Activated naive CD4-positive, alpha-beta T cell (primary cell): ENCODE results near the gene XYLT2.
A peak's percentile ranks its signal among the peaks of the same experiment; 100 is the strongest.
"Not testable (repeated sequence)": the region's sequence is repeated elsewhere in the genome, so short reads cannot be mapped to it uniquely, and the experiment has no call there.

Experiments
- DNase-seq, 4 experiments: peaks; one replicate each; lab custom pipeline; 2025; lab: John Stamatoyannopoulos, UW

XYLT2 gene

GRCh38 chr17:50345432-50346312 lies at the start of gene XYLT2:
TSS of gene XYLT2 (plus strand) at chr17:50346126. CDS start at chr17:50346141, 15 bp downstream.
- peak; percentile 69 to 96 (median 80) for DNase-seq

DNA sequence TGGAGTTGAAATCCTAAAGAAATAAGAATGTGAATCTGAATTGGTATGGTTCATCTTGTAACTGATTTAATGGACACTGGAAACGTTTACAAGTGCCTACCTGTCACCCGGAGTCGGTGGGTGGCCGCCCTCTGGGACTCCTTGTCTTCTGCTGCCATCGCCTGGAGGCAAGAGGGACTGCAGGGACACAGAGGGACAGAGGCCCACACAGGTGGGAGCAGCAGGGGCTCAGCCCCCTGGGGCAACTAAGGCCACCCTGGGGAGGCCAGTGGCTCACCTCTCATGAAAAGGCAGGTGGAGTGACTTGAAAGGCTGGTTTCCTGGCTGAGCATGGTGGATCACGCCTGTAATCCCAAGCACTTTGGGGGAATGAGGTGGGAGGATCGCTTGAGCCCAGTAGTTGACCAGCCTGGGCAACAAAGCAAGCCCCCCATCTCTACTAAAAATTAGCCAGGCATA lies 48.5 kb upstream of the XYLT2 start:
- DNase-seq: peak; percentile 17 to 69 (median 57)

DNA sequence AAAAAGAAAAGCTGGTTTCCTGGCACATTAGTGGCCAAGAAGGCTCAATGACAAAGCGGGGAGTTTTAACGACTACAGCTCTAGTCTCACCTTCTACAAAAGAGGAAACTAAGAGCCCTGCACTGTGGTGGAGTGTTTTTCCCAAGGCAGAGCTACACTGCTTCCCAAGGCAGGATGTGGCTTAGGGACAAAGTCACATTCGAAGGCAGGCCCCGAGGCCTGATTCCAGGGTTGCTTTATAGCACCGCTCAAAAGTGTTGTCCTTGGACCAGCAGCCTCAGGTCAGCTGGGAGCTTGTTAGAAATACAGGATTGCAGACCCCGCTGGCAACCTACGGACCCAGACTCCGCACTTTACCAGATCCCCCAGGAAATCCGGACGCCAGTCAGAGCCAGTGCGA lies 47.9 kb upstream of the XYLT2 start:
- no peak for DNase-seq

DNA sequence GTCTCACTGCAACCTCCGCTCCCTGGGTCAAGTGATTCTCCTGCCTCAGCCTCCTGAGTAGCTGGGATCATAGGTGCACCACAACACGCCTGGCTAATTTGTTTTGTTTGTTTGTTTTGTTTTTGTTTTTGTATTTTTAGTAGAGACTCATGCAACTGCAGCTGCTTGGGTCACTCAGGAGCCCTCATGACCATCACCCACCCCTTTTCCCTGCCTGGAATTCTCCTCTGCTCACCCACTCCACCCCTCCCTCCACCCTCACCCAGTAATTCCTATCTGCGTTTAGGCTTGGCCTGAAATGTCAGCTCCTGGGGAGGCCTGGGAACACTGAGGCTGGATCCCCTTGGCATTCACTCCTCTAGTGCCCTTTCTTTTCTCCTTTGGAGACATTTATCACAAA lies 46.1 kb upstream of the XYLT2 start:
- no peak for DNase-seq

DNA sequence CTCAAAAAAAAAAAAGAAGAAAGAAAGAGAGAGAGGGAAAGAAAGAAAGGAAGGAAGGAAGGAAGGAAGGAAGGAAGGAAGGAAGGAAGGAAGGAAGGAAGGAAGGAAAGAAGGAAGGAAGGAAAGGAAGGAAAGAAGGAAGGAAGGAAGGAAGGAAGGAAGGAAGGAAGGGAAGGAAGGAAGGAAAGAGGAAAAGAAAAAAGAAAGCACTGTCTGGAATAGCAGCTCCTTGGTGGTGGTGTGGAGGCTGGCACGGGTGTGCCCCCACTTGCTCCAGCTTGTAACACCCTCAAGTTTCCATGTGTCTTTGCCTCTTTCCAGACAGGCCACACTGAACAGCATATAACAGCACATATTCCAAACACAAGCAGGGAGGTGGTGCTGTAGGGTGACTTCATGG lies 45.1 kb upstream of the XYLT2 start:
- DNase-seq: not testable (repeated sequence)

DNA sequence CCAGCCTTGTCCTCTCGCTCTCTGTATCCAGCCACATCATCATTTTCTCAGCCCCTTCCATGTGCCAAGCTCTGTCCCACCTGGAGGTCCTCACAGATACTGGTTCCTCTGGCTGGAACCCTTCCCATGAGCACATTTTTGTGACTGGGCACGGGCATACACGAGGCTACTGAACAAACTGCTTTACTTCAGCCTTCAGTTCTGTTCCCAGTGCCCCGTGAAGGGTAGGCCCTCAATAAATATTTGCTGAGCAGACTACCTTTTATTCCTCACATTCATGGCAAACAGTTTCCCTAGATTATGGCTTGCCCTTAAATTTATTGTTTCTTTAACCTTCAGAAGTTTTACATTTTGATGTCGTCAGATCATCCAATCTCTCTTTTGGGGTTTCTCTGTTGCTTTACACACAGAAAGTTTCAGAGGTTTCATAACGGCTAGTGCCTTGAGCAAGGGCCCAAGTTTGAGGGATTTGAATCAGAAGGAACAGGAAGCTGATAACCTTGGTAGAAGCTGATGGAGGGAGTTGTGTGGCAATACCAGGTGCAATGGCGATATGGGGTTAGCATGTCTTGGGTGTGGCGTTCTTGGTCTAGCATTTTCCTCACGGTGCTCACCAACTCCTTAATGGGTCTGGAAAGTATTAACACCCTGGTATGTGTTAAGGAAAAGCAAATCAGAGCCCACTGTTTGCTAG lies 43.9 kb upstream of the XYLT2 start:
- no peak for DNase-seq

- DNase-seq: no peak
Observed at GRCh38 chr17:50303051-50303450, 42.9 kb upstream of the XYLT2 start.

DNA sequence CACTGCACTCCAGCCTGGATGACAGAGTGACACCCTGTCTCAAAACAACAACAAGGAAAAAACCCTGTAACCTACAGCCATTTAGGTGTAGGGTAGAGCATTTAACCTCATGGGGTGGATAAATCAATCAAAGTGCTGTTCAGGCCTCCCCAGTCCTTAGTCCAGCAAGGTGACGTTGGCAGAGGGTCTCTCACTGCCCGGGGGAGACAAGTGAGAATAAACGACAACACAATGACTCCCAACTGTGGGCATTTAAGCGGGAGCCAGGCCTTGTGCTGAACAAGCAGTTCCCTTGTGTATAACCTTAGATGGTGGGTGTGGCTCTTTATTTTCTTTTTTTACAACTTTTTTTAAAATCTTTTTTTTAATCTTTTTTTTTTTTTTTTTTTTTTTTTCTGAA lies 42.3 kb upstream of the XYLT2 start:
- DNase-seq: no peak

DNA sequence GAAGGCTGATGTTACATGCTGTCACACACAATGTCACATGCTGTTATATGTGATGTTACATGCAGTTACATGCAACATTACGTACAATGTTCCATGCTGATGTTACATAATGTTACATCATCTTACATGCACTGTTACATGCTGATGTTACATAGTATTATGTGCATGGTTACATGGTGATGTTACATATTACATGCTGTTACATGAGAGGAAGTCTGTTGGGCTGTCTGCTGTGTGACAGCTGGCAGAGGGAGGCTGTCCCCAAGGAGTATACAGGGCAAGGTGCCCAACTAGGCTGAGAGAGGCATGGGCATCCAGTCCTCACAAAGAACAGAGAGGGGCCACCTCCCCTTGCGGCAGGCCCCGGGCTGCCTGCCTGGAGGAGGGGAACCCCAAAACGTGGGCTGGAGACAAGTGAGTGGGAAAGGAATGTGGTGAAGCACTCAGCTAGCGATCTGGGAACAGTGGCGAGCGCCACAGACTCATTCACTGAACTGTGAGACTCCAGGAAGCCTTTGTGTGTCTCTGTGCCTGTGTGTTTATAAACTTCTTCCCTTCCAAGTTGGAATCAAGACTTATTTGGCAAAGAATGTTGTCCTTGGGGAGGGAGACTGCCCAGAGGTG lies 41.0 kb upstream of the XYLT2 start:
- no peak for DNase-seq

DNA sequence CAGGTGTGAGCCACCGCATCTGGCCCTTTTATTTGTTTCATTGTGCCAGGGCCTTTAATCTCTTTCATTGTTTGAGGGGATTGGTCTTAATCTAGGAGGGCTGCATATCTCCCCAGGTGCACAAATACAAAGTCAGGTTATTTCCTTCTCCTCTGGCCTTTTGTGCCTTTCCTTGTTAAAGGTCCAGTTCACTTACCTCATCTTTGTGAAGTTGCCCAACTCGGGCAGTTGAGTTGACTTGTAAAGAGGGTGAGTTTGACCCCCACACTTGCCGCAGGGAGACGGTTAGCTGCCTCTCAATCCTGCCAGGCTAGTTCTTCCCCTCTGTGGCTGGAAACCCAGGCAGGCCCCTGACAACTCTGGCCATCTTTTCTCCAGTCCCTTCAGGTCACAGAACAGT lies 38.3 kb upstream of the XYLT2 start:
- DNase-seq: no peak

GRCh38 chr17:50308666-50309065 lies 37.3 kb upstream of the XYLT2 start:
- no peak for DNase-seq

GRCh38 chr17:50310455-50311111 lies 35.3 kb upstream of the XYLT2 start:
- no peak for DNase-seq

DNA sequence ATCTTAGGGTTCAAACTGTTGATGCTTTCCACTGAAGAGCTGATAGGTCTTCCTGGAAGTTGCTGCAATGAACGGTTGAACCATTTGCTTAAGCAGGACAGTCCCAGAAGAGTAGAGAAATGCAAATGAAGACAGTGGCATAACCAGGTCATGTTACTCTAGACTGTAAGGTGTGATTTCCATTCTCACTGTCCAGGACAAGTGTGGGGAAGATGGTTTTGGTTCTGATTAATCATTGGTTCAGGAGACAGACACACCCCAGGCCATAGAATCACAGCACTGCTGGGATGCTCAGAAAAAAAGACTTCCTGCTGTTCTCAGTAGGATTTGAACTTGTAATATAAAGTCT lies 34.8 kb upstream of the XYLT2 start:
- no peak for DNase-seq

DNA sequence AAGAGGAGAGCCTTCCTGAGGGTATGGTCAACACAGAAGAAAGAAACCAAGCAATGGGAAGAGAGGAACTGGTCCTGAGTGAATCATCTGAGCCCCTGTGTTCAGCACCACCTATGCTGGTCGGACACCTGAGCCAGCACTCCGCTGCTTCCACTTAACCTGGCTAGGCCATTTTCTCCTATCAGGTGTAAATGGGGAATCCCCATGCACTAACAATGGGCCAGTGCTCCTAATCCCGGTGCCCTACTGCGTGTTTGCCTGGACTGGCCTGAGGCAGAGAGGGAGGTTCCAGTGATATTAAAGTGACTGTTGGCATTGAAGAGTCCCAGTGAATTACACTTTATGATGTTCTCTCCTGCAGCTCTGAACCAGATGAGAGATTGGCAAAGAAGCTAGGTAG lies 34.4 kb upstream of the XYLT2 start:
- no peak for DNase-seq

DNA sequence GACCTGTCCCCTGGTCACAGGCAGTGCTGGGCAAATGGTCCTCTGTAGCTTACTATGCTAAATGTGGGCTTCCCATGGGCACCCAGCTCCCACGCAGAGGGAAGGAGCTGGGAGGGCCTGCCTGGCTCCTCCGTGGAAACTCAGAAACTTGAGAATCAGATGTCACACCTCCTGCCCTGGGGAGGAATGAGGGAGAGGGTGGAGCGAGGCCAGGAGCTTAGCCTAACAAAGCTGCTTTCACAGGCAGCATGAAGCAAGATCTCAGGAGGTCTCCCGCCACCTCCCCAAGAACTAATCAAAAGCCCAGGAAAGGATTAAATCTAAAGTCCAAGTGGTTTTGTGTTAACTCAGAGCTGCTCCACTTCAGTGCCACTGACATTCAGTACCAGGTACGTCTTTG lies 33.6 kb upstream of the XYLT2 start:
- DNase-seq: no peak

DNA sequence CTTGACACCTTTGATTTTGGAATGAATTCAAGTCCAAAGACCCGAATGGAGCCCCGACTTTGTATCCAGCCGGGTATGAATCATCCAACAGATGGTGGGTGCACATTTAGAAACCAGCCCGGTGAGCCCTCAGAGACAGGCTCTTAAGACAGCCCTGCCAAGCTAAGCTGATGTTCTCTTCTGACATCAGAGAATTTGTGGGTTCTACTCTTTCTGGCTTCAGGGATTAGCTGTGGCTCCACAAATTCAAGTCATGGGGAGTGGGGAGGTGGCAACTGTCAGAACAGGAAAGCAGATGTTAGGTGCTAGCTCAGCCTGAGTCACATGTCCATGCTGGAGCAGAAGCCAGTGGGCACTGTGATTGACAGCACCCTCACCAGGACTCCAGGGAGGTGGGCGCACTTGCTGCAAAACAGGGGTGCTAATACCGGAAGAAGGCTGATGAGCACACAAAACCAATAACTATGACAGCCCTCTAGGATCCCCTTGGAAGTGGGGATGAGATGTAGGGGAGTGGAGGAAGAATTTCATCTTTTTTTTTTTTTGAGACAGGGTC lies 31.4 kb upstream of the XYLT2 start:
- DNase-seq: no peak

DNA sequence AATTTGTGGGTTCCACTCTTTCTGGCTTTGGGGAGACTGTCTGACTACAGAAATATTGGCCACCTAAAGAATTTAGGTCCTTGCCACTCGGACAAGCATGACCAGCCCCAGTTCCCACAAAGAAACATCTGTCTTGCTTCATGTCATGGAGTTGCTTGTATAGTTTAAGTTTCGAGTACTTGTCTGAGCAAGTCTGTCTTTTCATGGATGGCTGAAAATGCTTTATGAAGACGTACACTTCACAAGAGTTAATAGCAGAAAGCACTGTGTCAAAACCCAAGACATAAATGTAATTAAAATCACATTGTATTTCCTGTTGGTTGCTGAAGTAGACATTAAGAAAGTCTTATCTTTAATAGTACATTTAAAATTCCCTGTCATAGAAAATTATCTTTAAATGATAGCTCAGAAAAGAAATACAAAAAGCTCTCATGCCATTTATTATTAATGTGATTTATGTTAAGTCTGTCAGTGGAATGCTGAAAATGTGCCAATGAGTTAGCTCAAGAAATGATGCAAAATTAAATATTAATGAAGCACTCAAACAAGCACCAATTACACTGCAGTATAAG lies 29.8 kb upstream of the XYLT2 start:
- DNase-seq: no peak

DNA sequence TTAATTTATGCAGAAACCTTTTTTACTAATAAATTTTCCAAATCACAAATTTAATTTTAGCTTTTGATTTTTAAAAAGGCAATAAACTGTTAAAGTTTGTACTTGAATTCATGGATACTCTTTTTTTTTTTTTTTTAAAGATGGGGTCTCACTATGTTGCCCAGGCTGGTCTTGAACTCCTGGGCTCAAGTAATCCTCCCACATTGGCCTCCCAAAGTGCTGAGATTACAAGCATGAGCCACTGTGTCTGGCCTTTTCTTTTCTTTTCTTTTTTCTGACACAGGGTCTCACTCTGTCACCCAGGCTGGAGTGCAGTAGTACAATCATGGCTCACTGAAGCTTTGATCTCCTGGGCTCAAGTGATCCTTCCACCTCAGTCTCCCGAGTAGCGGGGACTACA lies 29.3 kb upstream of the XYLT2 start:
- not testable (repeated sequence) for DNase-seq

DNA sequence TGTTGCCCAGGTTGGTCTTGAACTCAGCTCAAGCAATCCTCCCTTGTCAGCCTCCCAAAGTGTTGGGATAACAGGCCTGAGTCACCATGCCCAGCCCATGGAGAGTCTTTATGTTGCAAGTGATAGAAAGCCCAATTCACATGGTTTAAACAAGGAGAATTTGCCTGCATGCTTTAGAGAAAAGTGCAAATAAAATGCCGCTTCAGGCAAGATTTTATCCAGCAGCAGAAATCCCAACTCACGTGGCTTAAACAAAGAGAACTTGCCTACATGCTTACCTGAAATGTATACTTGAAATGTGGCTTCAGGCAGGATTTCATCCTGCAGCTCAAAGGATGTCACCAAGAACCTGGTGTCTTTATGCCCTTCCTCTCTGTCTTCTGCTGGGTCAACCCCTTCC lies 28.8 kb upstream of the XYLT2 start:
- no peak for DNase-seq

DNA sequence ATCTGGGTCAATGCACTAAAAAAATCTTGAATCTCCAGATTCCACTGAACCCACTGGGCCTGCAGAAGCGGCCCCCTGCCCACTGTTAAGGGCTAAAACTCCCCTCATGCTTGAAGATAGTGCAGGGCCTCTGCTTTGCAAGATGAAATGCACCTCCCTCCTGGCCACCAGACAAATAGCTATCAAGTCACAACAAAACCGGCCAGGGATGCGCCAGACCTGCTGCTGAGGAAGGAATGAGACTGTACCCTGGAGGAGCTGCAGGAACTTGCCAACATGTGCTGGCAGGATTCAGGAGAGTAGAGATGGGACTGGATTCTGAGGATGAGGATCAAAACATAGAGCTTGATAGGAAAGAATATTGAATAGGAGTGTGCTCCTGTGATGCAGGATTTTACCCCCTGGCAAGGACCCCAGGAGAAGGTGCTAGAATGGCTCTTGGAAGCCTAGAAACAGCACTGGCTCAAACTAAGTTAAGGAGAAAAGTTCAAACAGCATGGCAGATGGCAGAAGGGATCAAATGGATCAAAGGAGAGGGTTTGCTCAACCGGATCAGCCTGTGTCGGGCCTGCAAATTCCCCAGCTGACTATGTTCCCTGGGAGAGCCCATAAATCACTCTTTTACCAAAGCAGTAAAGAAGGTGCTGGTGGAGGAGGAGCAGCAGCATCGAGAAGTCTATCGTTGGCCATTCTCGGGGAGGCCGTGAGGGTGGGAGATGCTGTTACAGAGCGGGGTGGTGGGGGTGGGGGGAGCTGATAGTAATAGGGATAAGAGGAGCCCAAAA lies 27.2 kb upstream of the XYLT2 start:
- no peak for DNase-seq
